Heart right ventricle (tissue), 16 donors: ENCODE measurements around the gene C1S. TPM values are rescaled to one million over a fixed set of nuclear protein-coding genes. Genes with fewer than 3 reads are reported as not detected.
"Not testable (repeated sequence)": the region's sequence is repeated elsewhere in the genome, so short reads cannot be mapped to it uniquely, and the experiment has no call there.

Source experiments
- ATAC-seq, 8 donors: fragments of 200-7000 bp; cut with Tn5 transposase; one replicate each; pipeline ENCODE4 v1.9.1; 2020; ENCODE audit warnings: mild to moderate bottlenecking in 8 of 8, moderate library complexity in 8 of 8, moderate number of reproducible peaks in 1 of 8
- DNase-seq, 2 donors: peaks; one replicate each; pipeline ENCODE4 v3.0.0-alpha.2; 2020
- H3K27ac ChIP-seq, 10 donors: fragments of 200-600 bp; sonication (generic) in 2 of 10; one replicate each; pipeline versions ENCODE4 v1.5.0 to v1.8.0; 2020 to 2022; ENCODE audit warnings: mild to moderate bottlenecking in 3 of 10
- H3K27me3 ChIP-seq, 7 donors: fragments of 200-600 bp; one replicate each; pipeline ENCODE4 v1.8.0; 2021 to 2022; ENCODE audit warnings: mild to moderate bottlenecking in 2 of 7
- H3K36me3 ChIP-seq, 9 donors: fragments of 200-600 bp; sonication (generic) in 1 of 9; one replicate each; pipeline versions ENCODE4 v1.5.0 to v1.8.0; 2020 to 2022; ENCODE audit warnings: mild to moderate bottlenecking in 2 of 9
- H3K4me1 ChIP-seq, 9 donors: fragments of 200-600 bp; sonication (generic) in 1 of 9; one replicate each; pipeline versions ENCODE4 v1.5.0 to v1.8.0; 2020 to 2022; ENCODE audit warnings: mild to moderate bottlenecking in 4 of 9
- H3K4me3 ChIP-seq, 10 donors: fragments of 200-600 bp; sonication (generic) in 2 of 10; one replicate each; pipeline versions ENCODE4 v1.5.0 to v1.8.0; 2020 to 2022; ENCODE audit warnings: mild to moderate bottlenecking in 7 of 10, moderate library complexity in 2 of 10
- H3K9me3 ChIP-seq, 11 donors: fragments of 200-600 bp in 10 of 11; sonication (generic) in 2 of 11; one replicate each; pipeline versions ENCODE4 v1.5.0 to v1.8.0; 2013 to 2022; ENCODE audit warnings: mild to moderate bottlenecking in 2 of 11, control low read depth in 1 of 11, moderate library complexity in 1 of 11
- WGBS, 2 donors: extraction: QIAGEN DNeasy Blood & Tissue Kit; methylation state at CpG; one replicate each; pipeline ENCODE4 v1.1.7; 2013; ENCODE audit warnings: inconsistent platforms in 1 of 2; 5-methylcytosine and 5-hydroxymethylcytosine counted together
- intact Hi-C, 10 donors: fragments of 100-400 bp; cut with DNase I; formaldehyde crosslinking; loops; one replicate each; pipeline versions ENCODE4 v1.11.1 to v1.14.2; 2022
- polyA plus RNA-seq, 2 donors: library from polyadenylated mRNA; stranded (reverse); fragments of 200-250 nt; gene quantifications; one replicate each; pipeline ENCODE4 v1.2.3, GENCODE V29; 2013
- total RNA-seq, 10 donors: library from RNA; stranded (reverse); fragmentation: NEBNext Ultra II Directional in 3 of 10; extraction: Animal tissue kit (Norgen Biotek cat#: 25700) in 3 of 10; gene quantifications; one replicate each; pipeline versions ENCODE4 v1.2.1 to v1.2.4, GENCODE V29; 2021 to 2023
- TF ChIP-seq, protein P1 (sequence below), 9 donors: fragments of 200-600 bp; sonication (generic) in 2 of 9; IDR thresholded peaks; one replicate each; pipeline versions ENCODE4 v1.5.0 to v1.8.0; 2021 to 2022; ENCODE audit warnings: antibody characterized with exemption in 9 of 9, mild to moderate bottlenecking in 5 of 9, moderate library complexity in 1 of 9
- donor health status: Arrhythmogenic right ventricular cardiomyopathy.
- donor health status: ischemic (EF 13 %, LVEDD 7.1; RV severe dilation, severe dysfunction).
- donor health status: healthy with polysubstance abuse.
- donor health status: DM: no; HTN: yes; CAD: no.
- donor health status: DM: no; HTN: no; CAD: no.
- donor health status: ischemic (EF 25% LVEDD 6.9; RV normal size, moderate dysfunction).
- donor health status: ischemic (EF 25% LVEDD 5.7; RV mildly dilated, moderate dysfunction).
- donor health status: healthy.
- donor health status: DM: yes; HTN: yes; CAD: no.
- donor health status: Ischemic cardiomyopathy.
- donor health status: ischemic (EF 35%, LVEDD 5.7; RV mildly dilated, moderate dysfunction).
- donor health status: nonischemic (EF 11% LVEDD 7.7; RV severe dilation, severe dysfunction).
- donor health status: DM: yes; HTN: yes; CAD: no.
- donor health status: PGD.
- donor health status: ischemic (EF 29% LVEDD 5.4; RV normal size, mild dysfunction).
- donor health status: nonischemic (EF 23%, LVEDD 6.1; RV moderate dilation, normal function).

The C1S gene
- total and polyA plus RNA-seq, 12 donors: 25.1 to 151 (median 53.5) TPM

DNA sequence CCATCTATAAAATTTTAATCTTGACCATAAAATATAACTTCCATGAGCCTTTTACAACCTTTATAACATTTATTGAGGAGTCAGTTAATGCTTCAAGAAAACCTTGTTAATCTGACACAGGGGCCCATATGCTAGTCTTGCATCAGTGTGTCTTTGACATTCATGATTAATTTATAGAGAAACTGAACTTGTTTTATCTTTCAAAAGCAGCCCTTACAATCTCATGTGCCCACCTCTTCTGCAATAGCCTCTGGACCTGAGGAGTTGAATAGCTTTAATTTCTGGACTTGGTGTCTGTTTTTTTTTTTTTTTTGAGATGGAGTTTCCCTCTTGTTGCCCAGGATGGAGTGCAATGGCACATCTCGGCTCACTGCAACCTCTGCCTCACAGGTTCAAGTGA lies 33.7 kb upstream of the C1S start:
- no peaks in the 10 kb centered on the region for H3K36me3 ChIP-seq
- H3K27me3 ChIP-seq: no peaks in the 10 kb centered on the region
- TF ChIP-seq, protein P1, sequence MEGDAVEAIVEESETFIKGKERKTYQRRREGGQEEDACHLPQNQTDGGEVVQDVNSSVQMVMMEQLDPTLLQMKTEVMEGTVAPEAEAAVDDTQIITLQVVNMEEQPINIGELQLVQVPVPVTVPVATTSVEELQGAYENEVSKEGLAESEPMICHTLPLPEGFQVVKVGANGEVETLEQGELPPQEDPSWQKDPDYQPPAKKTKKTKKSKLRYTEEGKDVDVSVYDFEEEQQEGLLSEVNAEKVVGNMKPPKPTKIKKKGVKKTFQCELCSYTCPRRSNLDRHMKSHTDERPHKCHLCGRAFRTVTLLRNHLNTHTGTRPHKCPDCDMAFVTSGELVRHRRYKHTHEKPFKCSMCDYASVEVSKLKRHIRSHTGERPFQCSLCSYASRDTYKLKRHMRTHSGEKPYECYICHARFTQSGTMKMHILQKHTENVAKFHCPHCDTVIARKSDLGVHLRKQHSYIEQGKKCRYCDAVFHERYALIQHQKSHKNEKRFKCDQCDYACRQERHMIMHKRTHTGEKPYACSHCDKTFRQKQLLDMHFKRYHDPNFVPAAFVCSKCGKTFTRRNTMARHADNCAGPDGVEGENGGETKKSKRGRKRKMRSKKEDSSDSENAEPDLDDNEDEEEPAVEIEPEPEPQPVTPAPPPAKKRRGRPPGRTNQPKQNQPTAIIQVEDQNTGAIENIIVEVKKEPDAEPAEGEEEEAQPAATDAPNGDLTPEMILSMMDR (IDR thresholded peaks at IDR 0.05): no peak
- 73 to 81% methylated on average over 1 of the region's 1 CpG for WGBS, 2 donors
- H3K27ac ChIP-seq: no peak overlapping the region
- no peak for DNase-seq
- no peaks in the 10 kb centered on the region for H3K9me3 ChIP-seq
- no peak for ATAC-seq
- no peaks in the 10 kb centered on the region for H3K4me1 ChIP-seq
- intact Hi-C loops: no loop called here
- H3K4me3 ChIP-seq: no peak overlapping the region

DNA sequence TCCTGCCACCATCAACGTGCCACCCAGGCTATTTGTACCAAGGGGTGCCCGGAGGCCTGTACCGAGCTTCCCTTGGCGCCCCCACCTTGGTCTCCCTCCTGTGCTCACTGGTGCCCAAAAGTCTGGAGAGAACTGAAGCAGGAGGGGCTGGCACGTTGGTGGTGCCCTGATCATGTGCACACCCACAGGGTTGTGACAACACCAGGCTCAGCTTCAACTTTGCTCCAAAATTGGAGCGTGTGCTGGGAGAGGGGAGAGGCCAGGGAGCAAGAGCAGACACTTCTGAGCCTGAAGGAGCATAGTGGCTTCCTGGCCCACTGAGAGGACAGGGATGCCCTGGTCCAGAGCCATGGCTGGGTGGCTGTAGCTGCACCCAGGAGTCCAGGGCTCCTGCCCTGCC lies 29.2 kb upstream of the C1S start:
- H3K27ac ChIP-seq: no peak overlapping the region

DNA sequence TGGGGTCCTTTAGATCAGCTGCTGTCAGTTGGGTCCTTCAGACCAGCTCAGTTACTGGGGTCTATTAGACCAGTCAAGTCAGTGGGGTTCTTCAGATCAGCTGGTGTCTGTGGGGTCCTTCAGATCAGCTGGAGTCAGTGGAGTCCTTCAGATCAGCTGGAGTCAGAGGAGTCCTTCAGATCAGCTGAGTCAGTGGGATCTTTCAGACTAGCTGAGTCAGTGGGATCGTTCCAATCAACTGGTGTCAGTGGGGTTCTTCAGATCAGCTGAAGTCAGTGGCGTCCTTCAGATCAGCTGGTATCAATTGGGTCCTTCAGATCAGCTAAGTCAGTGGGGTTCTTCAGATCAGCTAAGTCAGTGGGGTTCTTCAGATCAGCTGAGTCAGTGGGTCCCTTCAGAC lies 27.5 kb upstream of the C1S start:
- TF ChIP-seq, protein P1 (IDR thresholded peaks at IDR 0.05): no peak
- Histone ChIP-seq H3K36me3 (no peaks in the 10 kb centered on the region), H3K9me3 (no peaks in the 10 kb centered on the region), H3K4me1 (no peaks in the 10 kb centered on the region), H3K4me3 (no peak overlapping the region), H3K27me3 (no peaks in the 10 kb centered on the region), H3K27ac (no peak overlapping the region)
- intact Hi-C loops: no loop called here
- WGBS, 2 donors: 68 to 83% methylated on average over 2 of the region's 2 CpGs
- DNase-seq: no peak
- ATAC-seq: no peak

More for the DNA sequence above, 29.2 kb upstream of the C1S start:
- DNase-seq (no peak), ATAC-seq (peak in 1 of 8 donors; percentile 25)
- WGBS, 2 donors: 82 to 84% methylated on average over 6 of the region's 6 CpGs
- intact Hi-C loops: no loop called here
- H3K9me3 ChIP-seq: no peaks in the 10 kb centered on the region
- H3K36me3 ChIP-seq: no peaks in the 10 kb centered on the region
- TF ChIP-seq, protein P1 (IDR thresholded peaks at IDR 0.05): no peak
- no peak overlapping the region for H3K4me3 ChIP-seq
- no peaks in the 10 kb centered on the region for H3K4me1 ChIP-seq
- no peaks in the 10 kb centered on the region for H3K27me3 ChIP-seq

DNA sequence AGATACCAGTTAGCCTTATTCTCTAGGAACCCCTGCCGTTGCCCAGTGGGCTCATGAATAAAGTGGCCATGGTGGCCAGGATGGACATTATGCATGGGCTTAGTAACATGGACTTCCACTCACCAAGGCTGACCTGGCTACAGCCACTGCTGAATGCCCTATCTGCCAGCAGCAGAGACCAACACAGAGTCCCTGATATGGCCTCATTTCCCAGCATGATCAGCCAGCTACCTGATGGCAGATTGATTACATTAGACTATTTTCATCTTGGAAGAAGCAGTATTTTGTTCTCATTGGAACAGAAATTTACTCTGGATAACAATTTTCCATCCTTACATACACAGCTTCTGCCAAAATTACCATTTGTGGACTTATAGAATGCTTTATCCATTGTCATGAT lies 26.1 kb upstream of the C1S start:
- Histone ChIP-seq H3K9me3 (no peaks in the 10 kb centered on the region), H3K4me1 (no peaks in the 10 kb centered on the region), H3K27me3 (no peaks in the 10 kb centered on the region), H3K36me3 (no peaks in the 10 kb centered on the region), H3K27ac (no peak overlapping the region), H3K4me3 (no peak overlapping the region)
- intact Hi-C loops: no loop called here
- TF ChIP-seq, protein P1 (IDR thresholded peaks at IDR 0.05): no peak
- ATAC-seq (no peak), DNase-seq (no peak)
- WGBS, 2 donors: 93 to 94% methylated on average over 1 of the region's 1 CpG

DNA sequence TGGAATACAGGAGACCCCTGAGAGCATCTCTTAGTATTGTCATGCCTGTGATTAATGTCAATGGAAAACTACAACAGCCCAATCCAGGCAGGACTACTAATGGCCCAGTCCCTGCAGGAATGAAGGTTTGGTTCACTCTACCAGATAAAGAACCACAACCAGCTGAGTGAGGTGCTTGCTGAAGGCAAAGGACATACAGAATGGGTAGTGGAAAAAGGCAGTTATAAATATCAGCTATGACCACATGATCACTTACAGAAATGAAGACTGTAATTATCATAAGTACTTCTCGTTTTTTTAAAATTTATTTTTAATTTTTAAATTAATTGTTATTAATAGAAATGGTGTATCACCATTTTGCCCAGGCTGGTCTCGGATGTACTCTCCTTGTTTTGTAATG lies 25.1 kb upstream of the C1S start:
- no peaks in the 10 kb centered on the region for H3K27me3 ChIP-seq
- H3K4me1 ChIP-seq: no peaks in the 10 kb centered on the region
- intact Hi-C loops: no loop called here
- TF ChIP-seq, protein P1 (IDR thresholded peaks at IDR 0.05): no peak
- WGBS, 2 donors: 57% methylated on average over 2 of the region's 2 CpGs
- H3K27ac ChIP-seq: no peak overlapping the region
- ATAC-seq: no peak
- no peaks in the 10 kb centered on the region for H3K36me3 ChIP-seq
- no peaks in the 10 kb centered on the region for H3K9me3 ChIP-seq
- no peak for DNase-seq
- no peak overlapping the region for H3K4me3 ChIP-seq

DNA sequence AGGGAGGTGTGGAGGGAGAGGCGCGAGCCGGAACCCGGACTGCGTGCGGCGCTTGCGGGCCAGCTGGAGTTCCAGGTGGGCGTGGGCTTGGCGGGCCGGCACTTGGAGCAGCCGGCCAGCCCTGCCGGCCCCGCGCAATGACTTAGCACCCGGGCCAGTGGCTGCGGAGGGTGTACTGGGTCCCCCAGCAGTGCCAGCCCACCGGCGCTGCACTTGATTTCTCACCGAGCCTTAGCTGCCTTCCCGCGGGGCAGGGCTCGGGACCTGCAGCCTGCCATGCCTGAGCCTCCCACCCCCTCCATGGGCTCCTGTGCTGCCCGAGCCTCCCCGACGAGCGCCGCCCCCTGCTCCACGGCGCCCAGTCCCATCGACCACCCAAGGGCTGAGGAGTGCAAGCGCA lies 23.1 kb upstream of the C1S start:
- ATAC-seq, H3K4me1 ChIP-seq, H3K36me3 ChIP-seq, H3K4me3 ChIP-seq, intact Hi-C loops, DNase-seq, H3K27me3 ChIP-seq, H3K27ac ChIP-seq, H3K9me3 ChIP-seq: not testable (repeated sequence)
- 94 to 99% methylated on average over 30 to 32 of the region's 32 CpGs for WGBS, 2 donors
